ENCODE data around the gene LILRA6.
A peak's percentile ranks its signal among the peaks of the same experiment; 100 is the strongest.
"Not testable (repeated sequence)": the region's sequence is repeated elsewhere in the genome, so short reads cannot be mapped to it uniquely, and the experiment has no call there.

Gene LILRA6

DNA sequence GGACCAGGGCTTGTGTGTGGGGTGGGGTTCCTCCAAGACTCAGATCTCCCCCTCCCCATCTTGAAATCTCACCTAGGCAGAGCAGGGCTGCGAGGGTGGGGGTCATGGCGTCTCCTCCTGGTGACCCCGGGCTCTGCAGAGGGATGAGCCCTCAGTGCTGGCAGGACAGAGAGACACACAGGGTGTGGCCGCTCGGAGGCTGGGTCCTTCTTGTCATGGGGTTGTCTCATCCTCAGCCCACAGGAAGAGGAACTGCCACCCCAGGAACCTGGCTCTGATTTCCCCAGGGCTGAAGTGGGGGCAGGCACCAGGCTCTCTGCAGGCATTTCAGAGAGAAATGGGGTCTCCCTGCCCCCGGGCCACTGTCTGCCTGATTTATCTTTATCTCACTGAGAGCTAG is at the start of gene LILRA6:
LILRA6 (minus strand) TSS at position 145 of the 400 bp plus-strand sequence.
- not testable (repeated sequence) for DNase-seq

DNA sequence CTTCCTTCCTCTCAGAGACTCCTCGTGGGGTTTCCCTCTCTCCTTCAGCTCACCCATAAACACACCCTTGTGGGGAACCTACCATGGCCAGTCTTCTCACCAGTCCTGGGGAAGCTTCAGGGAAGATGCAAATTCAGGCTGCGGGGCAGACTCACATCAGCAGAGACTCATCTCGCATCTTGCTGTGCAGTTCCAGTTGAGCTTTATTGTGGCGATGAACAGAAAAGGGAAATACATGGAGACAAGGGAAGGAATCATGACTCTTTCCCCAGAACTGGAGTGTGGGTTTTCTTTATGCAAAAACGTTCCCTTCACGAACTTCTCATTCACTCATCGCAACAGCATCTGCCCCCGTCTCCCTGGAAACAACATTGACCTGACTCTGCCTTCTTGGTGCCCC is 46.6 kb upstream of the LILRA6 start:
- DNase-seq, result not testable (repeated sequence)

DNA sequence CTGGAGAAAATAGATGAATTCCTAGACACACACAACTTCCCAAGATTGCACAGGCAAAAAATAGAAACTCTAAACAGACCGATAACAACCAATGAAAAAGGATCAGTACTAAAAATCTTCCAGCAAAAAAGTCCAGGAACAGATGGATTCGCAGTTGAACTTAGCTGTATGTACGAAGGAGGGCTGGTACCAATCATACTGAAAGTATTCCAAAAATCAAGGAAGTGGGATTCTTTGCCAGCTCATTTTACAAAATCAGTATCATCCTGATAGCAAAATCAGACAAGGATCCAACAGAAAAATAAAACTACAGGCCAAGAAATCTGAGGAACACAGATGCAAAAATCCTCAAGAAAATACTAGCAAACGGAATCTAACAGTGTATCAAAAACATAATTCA is 44.9 kb upstream of the LILRA6 start:
- no peak for DNase-seq

DNA sequence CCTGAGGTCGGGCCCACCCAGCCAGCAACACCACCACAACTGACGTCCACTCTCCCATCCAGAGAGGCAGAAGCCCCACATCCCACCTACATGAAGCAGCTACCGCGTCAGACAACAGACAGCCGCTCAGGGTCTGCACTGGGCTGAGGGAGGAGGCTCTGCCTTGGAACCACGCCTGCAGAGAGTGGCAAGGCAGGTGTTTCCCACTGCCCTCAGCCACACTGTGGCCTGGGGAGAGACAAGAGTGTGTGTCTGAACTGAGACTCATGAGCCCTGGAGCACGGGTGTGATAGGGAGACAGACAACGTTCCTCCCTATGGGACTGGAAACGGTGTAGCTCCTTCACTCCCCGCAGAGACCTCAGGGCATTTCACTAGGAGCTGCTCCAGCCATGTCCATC is 43.7 kb upstream of the LILRA6 start:
- DNase-seq, result not testable (repeated sequence)

DNA sequence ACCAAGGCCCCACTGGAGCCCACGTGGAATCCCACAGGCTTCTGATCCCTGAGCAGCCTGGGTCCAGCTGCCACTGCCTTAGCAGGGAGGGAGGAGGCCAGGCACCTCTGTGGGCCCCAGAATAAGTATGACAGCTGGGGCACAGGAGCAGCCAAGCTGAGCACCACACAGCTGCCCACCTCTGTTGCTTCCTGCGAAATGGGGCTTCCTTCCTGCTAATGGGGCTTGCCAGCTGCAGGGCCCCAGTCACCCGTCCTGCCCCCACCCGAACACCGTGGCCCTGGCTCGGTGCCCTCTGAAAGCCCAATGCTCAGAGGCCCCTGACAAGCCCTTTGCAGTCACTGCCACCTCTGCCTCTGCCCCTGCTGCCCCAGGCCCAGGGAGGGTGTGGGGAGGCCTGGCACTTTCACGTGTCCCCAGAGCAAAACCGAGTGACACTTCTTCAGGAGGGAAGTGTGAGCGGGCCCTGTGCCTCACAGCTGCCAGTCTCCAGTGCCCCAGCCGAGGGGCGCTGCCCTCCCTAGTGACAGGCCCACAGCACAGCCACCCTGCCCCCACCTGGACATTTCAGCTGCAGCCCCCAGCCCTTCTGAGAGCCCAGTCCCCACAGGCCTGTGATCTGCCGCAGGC is 43.0 kb upstream of the LILRA6 start:
- DNase-seq, result not testable (repeated sequence)

DNA sequence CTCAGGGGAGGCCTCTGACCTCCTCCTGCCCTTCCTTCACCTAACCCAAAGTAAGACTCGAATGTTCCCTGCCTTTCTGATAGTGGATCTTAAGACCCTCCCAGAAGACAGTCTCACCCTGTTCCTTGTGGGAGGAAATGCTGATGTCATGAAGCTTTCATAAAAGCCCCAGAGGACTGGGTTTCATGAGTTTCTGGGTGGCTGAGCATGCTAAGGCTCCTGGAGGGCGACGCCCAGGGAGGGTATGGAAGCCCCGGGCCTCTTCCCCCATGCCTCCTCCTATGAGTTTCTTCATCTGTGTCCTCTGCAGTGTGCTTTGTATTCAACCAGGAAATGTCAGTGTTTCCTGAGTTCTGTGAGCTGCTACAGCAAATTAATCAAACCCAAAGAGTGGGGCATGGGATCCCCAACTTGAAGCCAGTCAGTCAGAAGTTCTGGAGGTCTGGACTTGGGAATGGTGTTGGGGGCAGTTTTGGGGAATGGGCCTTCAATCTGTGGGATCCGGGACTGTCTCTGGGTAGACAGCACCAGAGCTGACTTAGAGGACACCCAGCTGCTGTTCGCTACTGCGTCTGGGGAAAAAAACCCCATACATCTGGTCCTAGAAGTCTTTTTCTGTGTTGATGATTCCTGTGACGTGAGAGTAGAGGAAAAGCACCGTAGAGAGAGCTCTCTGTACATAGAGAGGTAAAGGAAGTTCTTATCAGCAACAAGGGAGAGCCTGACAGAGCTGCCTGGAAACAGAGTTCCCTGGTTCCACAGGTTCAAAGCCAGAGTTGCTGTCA is 40.3 kb upstream of the LILRA6 start:
- no peak for DNase-seq

DNA sequence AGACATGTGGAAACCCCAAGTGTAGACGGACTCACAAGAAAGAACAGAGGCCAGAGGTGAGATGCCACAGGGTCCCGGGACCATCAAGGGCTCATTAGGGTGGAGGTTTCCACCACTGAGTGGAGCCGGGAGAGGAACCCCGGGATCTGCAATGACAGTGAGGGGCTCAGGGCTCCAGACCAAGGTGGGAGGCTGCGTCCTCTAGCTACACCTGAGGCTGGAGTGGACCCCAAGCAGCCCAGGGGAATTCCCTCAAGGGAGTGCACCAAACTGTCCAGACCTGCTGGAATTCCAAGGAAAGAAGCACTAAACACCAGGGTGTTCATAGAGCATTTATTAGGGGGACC is 39.1 kb upstream of the LILRA6 start:
- DNase-seq, result not testable (repeated sequence)

DNA sequence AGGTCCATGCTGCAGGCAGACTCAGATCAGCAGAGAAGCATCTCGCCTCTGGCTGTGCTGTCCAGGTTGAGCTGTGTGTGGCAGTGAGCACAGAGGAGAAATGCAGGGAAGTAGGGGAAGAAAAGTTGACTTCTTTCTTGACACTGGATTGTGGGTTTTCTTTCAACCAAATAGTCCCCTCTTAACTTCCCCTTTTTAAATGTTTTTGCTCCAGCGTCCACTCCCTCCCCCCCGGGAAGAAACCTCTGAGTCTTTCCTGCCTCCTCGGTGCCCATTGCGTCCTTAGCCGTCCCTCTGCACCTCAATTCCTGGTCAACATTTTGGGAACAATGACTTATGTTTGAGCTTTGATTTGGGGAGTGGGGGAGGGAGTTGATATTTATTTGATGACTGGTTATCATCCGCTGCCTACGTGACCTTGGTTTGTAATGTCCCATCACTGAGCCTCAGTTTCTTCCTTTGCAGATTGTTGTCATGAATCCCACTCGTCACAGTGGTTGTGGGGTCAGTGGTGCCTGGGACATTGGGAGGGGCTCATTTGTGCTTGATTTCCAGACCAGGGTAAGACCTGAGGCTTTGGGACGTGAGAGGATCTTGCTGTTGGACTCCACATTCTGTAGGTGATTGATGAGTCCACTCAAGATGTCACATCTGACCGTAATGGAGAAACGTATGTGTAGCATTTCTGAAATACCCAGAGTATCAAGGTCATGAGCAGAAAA is 38.6 kb upstream of the LILRA6 start, which contains the start of gene LILRB2:
LILRB2 (minus strand) TSS at position 104 of the 722 bp plus-strand sequence. CDS start 614 bp downstream, outside the sequence.
- no peak for DNase-seq

DNA sequence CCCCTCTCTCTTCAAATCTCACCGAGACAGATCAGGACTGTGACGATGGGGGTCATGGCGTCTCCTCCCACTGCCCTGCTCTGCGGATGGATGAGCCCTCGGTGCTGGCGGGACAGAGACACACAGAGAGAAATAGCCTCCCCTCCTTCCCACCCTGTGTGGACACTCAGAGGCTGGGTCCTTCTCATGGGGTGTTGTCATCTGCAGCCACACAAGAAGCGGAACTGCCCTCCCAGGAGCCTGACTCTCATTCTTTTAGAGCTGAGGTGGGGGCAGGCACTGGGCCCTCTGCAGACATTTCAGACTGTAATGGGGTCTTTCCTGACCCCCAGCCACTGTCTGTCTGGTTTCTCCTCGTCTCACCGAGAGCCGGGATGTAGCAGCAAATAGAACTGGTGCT is 37.9 kb upstream of the LILRA6 start:
- DNase-seq, result not testable (repeated sequence)

DNA sequence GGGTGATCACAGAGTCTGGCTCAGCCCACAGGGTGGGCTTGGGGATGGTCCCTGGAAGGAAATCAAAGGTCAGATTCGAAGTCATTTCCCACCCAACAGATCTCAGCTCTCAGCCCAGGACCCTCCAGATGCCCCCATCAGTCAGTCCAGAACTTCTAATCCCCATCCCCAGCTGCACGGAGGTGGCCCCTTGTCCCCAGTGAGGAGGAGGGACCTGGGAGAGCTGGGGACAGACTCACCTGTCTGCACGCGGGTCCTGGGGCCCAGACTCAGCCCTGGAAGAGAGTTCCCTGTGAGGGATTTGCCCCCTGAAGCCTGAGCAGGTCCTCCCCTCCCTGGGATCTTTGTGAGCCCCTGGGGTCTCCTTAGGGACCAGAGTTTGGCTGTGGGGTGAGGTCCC is 37.4 kb upstream of the LILRA6 start:
- DNase-seq, result not testable (repeated sequence)

DNA sequence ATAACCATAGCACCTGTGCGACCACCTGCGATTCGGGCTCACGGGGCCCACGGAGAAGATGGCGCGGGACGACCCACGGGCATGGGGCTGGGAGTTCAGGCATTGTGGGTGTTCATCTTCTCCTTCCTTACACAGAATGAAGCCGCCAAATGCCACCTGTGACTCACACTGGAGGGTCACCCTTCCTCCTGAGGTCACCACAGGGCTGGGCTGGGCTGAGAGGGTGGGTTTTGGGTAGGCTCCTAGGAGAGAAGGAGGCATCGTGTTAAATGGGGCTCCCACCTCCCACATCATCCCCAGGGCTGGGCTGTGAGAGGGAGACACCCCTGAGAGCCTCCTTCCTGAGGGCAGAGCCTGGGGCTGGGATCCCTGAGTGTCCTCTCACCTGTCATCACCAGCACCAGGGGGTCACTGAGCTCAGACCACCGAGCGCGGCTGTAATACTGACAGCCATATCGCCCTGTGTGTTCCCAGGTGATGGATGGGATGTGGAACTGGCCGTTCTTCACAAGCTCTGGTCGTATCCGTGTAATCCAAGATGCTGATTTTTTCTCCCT is 36.9 kb upstream of the LILRA6 start:
- DNase-seq, result no peak

DNA sequence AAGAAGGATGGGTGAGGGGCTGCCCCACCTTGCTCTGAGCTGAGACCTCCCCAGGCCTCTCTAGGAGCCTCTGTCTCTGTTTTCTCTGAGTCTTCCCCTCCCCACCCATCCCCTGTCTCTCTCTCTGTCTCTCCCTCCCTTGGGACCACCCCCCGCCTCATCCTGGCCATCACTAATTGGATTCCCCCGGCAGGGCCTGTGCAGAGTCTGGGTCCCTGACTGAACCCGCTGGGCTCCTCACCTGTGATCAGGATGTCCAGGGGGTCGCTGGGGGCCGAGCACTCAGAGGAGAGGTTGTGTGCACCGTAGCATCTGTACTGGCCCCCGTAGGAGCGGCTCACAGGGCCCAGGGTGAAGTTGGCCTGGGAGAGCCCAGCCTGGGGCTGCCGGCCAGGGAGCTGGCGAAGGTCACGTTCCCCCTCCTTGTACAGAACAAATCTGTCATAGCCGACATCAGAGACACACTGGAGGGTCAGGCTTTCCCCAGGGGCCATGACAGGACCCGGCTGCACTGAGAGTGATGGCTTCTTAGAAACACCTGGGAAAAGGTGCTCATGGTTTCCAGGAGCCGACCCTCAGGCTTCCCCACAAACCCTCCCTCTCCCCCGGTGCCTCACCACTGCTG is 36.1 kb upstream of the LILRA6 start:
- not testable (repeated sequence) for DNase-seq

DNA sequence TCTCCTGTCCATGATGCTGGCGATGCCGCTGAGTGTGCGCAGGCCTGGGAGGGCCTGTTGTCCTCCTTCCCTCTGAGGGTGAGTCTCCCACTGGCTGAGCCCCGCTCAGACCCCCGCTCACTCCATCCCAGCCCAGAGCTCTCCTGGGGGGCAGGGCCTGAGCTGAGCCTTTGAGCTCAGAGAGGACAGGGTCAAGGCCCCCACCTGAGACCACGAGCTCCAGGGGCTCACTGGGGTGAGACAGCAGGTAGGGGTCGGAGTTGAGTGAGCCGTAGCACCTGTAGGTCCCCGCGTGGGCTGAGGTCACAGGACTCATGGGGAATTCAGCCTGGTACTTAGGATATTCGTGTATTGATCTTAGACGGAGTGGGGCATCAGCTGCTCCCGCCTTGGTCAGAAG is 35.5 kb upstream of the LILRA6 start:
- DNase-seq, result not testable (repeated sequence)

DNA sequence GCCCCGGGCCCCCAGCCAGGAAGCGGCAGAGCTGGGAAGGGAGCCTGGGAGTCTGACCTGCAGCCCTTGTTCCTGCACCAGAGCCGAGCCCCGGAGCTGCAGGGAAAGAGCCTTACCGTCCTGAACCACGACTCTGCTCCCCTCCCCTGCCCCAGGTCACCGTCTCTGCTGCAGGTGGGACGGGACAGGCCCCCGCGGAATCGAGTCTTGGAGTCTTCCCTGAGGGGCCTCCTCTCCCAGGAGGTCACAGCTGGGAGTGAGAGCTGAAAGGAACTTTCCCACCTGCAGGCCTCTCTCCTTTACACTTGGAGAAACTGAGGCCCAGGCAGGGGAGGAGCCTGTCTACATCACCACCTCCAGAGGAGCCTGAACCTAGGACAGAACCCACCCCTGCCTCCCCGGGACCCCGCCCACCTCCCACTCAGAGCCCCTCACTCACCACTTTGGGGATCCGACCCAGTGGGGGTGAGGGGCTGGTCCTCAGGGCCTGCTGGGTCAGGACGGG is 34.6 kb upstream of the LILRA6 start:
- DNase-seq, result not testable (repeated sequence)

DNA sequence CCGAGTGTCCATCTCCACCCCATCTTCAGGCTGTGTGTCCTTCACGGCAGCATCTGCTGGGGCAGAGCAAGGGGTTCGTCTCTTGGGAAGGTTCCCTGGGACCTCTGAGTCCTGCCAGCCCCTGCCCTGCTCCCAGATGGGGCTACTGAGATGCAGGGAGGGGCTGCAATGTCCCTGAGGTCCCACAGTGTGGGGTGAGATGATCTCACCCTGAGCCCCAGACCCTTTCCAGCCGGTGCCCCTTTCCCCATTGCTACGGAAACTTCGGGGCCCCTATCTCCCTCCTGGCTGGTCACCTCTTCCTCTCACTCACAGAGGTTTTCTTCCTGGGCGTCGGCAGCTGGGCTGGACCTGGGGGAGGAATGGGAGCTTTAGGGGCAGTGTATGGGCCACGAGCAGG is 33.4 kb upstream of the LILRA6 start:
- DNase-seq, result no peak

DNA sequence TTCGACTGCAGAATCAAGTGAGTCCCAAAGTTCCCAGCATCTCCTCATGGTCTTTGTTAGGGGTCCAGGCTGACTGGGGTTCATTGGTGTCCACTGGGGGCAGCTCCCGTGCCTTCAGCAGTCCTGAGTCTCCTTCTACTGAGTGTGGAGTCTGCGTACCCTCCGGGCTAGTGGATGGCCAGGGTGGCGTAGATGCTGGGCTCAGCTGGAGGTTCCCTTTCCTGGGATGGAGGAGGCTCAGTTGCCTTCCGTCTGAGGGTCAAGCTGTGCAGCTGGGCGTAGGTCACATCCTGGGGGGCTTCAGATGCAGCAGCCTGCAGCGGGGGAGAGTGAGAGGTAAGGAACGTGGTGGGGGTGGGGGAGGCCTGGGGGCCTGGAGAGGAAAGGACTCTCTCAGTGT is 31.9 kb upstream of the LILRA6 start:
- DNase-seq, result not testable (repeated sequence)

DNA sequence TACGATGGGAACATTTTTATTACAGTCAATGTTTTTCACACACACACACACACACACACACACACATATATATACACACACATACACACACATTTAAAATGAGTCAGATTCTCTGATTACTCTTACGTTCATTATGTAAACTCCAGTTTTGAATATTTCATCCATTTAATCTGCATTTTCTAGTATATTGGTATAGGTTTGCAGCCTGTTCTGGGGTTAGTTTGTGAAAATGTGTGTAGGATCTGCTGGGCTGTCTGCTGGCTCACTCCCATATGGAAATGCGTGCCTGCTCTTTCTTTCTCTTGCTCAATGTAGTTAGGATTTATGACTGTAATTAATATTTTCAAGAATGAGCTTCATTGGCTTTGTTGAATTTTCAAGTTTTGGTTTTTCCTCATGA is 31.2 kb upstream of the LILRA6 start:
- DNase-seq, result no peak

DNA sequence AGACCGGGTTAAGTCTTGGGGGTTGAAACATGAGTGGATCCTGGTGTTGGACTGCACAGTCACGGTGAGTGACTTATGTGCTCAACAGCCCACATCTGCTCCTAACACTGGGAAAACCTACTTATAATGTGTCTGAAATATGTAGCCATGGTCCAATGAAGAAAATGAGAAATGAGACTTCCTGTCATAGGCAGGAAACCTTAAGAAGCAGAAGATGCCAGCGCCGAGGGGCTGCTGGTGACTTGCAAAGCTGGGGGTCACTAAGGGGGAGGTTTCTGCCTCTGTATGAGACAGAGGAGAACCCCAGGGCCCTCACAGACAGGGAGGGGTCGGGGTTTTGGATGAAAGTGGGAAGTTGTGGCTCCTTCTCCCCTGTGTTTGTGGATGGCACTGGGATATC is 29.6 kb upstream of the LILRA6 start:
- not testable (repeated sequence) for DNase-seq

DNA sequence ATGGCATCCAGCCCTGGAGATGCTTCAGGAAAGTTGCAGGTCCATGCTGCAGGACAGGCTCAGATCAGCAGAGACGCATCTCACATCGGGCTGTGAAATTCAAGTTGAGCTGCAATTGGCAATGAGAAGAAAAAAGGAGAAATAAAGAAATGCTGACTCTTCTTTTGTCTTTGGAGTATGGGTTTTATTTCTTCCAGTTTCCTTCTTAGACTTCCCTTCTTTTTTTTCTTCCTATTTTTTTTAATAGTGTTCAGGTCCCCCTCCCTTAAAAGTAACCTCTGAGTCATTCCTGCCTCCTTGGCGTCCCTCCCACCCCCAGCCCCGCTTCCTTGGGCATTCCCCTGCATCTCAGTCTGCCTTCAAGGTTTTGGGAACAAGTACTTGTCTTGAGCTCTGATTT is 29.0 kb upstream of the LILRA6 start:
- DNase-seq, result not testable (repeated sequence)

DNA sequence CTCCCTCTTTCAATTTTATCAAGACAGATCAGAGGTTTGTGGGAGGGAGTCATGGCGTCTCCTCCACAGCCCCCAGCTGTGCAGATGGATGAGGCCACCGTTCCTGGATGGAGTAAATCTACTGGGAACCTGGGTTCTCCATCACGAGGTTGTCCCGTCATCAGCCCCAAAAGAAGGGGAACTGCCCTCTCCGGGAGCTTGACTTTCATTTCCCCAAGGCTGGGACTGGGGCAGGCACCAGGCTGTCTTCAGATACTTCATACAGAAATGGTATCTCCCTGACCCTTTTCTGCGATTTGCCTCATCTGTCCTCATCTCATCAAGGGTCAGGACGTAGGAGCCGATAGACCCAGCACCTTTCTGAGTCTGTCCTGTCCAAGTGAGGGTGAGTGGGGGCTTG is 28.5 kb upstream of the LILRA6 start:
- DNase-seq, result no peak

DNA sequence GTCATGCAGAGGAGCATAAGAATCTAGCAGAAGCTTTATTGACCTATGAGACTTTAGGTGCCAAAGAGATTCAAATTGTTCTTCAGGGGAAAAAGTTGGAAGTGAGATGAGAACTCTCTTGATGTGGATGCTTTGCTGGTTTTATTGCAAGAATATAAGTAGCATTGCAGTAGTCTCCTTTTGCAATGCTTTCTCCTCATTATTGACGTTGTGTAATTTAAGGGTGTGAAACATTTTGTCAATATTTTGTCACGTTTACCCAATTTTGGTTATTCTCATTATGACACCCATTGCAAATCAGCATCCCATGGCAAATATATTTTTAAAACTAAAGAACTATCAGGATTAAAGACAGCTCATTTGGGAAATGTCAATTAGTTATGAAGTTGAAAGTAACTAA is 26.3 kb upstream of the LILRA6 start:
- DNase-seq, result no peak

DNA sequence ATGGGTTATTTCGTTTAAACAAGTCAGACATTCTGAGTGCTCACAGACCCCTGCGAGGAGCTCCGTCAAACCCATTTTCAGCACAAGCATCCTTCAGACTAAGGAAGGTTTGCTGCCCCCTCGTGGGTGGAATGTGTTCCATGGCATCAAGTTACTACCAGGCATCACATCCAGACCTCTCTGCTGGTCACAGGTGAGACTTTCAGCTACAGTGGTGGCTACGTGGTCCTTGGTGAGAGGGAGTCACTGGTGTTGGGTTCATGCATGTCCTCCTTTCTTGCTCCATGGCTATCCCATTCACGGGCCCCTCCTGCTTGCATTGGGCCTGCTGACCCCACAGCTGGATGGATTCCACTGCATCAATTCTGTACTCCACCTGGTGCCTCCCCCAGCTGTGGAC is 23.5 kb upstream of the LILRA6 start:
- DNase-seq, result peak; percentile 63

DNA sequence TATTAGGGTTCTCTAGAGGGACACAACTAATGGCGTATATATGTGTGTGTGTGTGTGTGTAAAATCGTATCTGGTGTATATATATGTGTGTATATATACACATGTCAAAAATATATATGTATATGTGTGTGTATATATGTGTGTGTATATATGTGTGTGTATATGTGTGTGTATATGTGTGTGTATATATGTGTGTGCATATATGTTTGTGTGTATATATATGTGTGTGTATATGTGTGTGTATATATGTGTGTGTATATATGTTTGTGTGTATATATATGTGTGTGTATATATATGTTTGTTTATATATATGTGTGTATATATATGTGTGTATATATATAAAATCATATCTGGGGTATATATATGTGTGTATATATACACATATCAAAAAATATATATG is 19.9 kb upstream of the LILRA6 start:
- DNase-seq, result no peak

Data from activated T-cell treated with anti-CD3 and anti-CD28 coated beads, Interleukin-2, amount 50 U/mL, for 1 hour (primary cell).